ENCODE data around the gene BICC1. TPM values are rescaled to one million over a fixed set of nuclear protein-coding genes. Genes with fewer than 3 reads are reported as not detected.

BICC1 gene
- total RNA-seq, 1 donor from 2014 or later: 0.41 TPM

DNA sequence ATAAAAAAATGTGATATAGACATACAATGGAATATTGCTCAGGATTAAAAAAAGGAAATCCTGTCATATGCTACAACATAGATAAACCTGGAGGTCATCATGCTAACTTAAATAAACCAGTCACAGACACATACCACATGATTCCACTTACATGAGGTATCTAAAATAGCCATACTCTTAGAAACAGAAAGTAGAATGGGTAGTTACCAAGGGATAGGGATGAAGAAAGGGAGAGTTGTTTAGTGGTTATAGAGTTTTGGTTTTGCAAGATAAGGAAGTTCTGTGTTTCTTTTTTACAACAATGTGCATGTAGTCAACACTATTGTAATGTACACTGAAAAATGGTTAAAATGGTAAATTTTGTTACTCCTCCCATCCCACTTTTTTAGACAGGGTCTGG is 30.5 kb downstream of the BICC1 start:
- H3K4me3 ChIP-seq: no peak overlapping the region
- H3K4me1 ChIP-seq: no peaks in the 10 kb centered on the region
- Mint-ChIP-seq H3K4me3 (no peak overlapping the region), H3K36me3 (no peaks in the 10 kb centered on the region), H3K9me3 (peaks cover 5% of the 10 kb centered on the region), H3K27me3 (ENCODE audit: insufficient read depth, low read depth) (no peaks in the 10 kb centered on the region), H3K4me1 (no peaks in the 10 kb centered on the region), H3K27ac (no peak overlapping the region)
- H3F3A ChIP-seq (ENCODE audit: low read depth): no peaks in the 10 kb centered on the region
- H3K36me3 ChIP-seq: no peaks in the 10 kb centered on the region
- TF ChIP-seq EZH2phosphoT487 (IDR thresholded peaks at IDR 0.05) (no peak), EZH2 (IDR thresholded peaks at IDR 0.05) (no peak)
- TF ChIP-seq, protein P1, sequence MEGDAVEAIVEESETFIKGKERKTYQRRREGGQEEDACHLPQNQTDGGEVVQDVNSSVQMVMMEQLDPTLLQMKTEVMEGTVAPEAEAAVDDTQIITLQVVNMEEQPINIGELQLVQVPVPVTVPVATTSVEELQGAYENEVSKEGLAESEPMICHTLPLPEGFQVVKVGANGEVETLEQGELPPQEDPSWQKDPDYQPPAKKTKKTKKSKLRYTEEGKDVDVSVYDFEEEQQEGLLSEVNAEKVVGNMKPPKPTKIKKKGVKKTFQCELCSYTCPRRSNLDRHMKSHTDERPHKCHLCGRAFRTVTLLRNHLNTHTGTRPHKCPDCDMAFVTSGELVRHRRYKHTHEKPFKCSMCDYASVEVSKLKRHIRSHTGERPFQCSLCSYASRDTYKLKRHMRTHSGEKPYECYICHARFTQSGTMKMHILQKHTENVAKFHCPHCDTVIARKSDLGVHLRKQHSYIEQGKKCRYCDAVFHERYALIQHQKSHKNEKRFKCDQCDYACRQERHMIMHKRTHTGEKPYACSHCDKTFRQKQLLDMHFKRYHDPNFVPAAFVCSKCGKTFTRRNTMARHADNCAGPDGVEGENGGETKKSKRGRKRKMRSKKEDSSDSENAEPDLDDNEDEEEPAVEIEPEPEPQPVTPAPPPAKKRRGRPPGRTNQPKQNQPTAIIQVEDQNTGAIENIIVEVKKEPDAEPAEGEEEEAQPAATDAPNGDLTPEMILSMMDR (IDR thresholded peaks at IDR 0.05): no peak
- no peaks in the 10 kb centered on the region for H4K20me1 ChIP-seq (ENCODE audit: low read depth)
- no peaks in the 10 kb centered on the region for H3K79me2 ChIP-seq (ENCODE audit: low read depth)
- DNase-seq (ENCODE audit: low spot score): no peak
- H2AFZ ChIP-seq (replicated peaks): no peak overlapping the region
- no peak overlapping the region for H3K4me2 ChIP-seq
- H3K9ac ChIP-seq: no peak overlapping the region
- no peaks in the 10 kb centered on the region for H3K9me3 ChIP-seq (ENCODE audit: low read depth)
- H3K27me3 ChIP-seq: no peaks in the 10 kb centered on the region
- no peak overlapping the region for H3K27ac ChIP-seq

DNA sequence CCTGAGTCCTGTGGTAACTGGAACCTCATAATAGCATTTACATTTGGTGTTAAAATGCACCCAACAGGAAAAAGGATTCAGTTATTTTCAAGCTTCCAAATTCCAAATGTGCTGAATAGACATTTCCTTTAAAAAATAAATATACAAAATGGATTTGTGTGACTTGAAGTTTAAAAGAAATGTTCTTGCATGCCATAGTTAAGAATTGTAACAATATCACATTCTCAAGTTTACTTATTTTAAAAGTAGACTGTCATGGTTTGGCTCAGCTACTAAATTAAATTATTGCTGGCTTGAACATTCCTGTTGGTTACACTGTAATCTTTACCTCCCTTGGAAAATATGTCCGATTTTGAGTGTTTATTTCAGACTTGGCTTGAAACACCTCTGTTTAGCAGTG is 31.5 kb downstream of the BICC1 start:
- no peak overlapping the region for H3K4me2 ChIP-seq
- H2AFZ ChIP-seq (replicated peaks): no peak overlapping the region
- H3K27me3 Mint-ChIP-seq (ENCODE audit: insufficient read depth, low read depth): no peaks in the 10 kb centered on the region
- no peaks in the 10 kb centered on the region for H4K20me1 ChIP-seq (ENCODE audit: low read depth)
- no peak overlapping the region for H3K27ac ChIP-seq
- H3K4me1 Mint-ChIP-seq: no peaks in the 10 kb centered on the region
- no peaks in the 10 kb centered on the region for H3K9me3 Mint-ChIP-seq
- no peak for DNase-seq (ENCODE audit: low spot score)
- no peaks in the 10 kb centered on the region for H3K79me2 ChIP-seq (ENCODE audit: low read depth)
- no peaks in the 10 kb centered on the region for H3F3A ChIP-seq (ENCODE audit: low read depth)
- TF ChIP-seq EZH2phosphoT487 (IDR thresholded peaks at IDR 0.05): no peak
- TF ChIP-seq, protein P1 (IDR thresholded peaks at IDR 0.05): no peak
- TF ChIP-seq EZH2 (IDR thresholded peaks at IDR 0.05): no peak
- no peak overlapping the region for H3K9ac ChIP-seq
- H3K4me3 ChIP-seq: no peak overlapping the region
- H3K36me3 Mint-ChIP-seq: no peaks in the 10 kb centered on the region
- H3K4me3 Mint-ChIP-seq: no peak overlapping the region
- no peak overlapping the region for H3K27ac Mint-ChIP-seq
- H3K9me3 ChIP-seq (ENCODE audit: low read depth): no peaks in the 10 kb centered on the region
- H3K4me1 ChIP-seq: no peaks in the 10 kb centered on the region
- H3K27me3 ChIP-seq: no peaks in the 10 kb centered on the region
- H3K36me3 ChIP-seq: no peaks in the 10 kb centered on the region

DNA sequence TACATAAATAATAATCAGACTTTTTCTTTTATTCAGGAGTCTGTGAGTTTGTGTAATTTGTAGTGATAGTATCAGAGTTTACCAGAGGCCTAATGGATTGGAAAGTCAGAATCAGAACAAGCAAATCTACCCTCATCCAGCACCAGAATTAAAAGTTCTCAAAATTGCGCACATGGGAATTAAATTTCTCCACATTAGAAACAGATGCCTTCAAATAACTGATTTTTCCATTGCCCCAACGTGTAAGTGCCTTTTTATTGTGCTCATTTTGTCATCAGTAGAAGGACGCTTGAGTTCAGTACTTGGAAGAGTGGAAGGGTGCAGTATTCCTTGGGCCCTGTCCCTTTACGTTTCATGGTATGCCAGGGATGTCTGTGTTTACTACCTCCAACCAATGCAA is 32.8 kb downstream of the BICC1 start:
- H3K9ac ChIP-seq: no peak overlapping the region
- H3K36me3 ChIP-seq: no peaks in the 10 kb centered on the region
- no peaks in the 10 kb centered on the region for H3K9me3 Mint-ChIP-seq
- no peak for DNase-seq (ENCODE audit: low spot score)
- no peak overlapping the region for H3K4me3 Mint-ChIP-seq
- H3K9me3 ChIP-seq (ENCODE audit: low read depth): no peaks in the 10 kb centered on the region
- H3K4me2 ChIP-seq: no peak overlapping the region
- H3K79me2 ChIP-seq (ENCODE audit: low read depth): no peaks in the 10 kb centered on the region
- TF ChIP-seq EZH2 (IDR thresholded peaks at IDR 0.05) (no peak), EZH2phosphoT487 (IDR thresholded peaks at IDR 0.05) (no peak)
- TF ChIP-seq, protein P1 (IDR thresholded peaks at IDR 0.05): no peak
- no peaks in the 10 kb centered on the region for H3K4me1 Mint-ChIP-seq
- H3K4me1 ChIP-seq: no peaks in the 10 kb centered on the region
- no peak overlapping the region for H3K27ac Mint-ChIP-seq
- no peaks in the 10 kb centered on the region for H3K27me3 ChIP-seq
- no peaks in the 10 kb centered on the region for H3F3A ChIP-seq (ENCODE audit: low read depth)
- no peaks in the 10 kb centered on the region for H4K20me1 ChIP-seq (ENCODE audit: low read depth)
- no peaks in the 10 kb centered on the region for H3K36me3 Mint-ChIP-seq
- no peak overlapping the region for H3K4me3 ChIP-seq
- no peak overlapping the region for H2AFZ ChIP-seq (replicated peaks)
- no peaks in the 10 kb centered on the region for H3K27me3 Mint-ChIP-seq (ENCODE audit: insufficient read depth, low read depth)
- no peak overlapping the region for H3K27ac ChIP-seq
